ENCODE results near the gene NEK10.
"Not testable (repeated sequence)": the region's sequence is repeated elsewhere in the genome, so short reads cannot be mapped to it uniquely, and the experiment has no call there.

The NEK10 gene

GRCh38 chr3:27349832-27350231 lies 19.4 kb downstream of the NEK10 start:
- DNase-seq: no peak

- no peak for DNase-seq
Observed at GRCh38 chr3:27345959-27346865, 23.0 kb downstream of the NEK10 start.

- no peak for DNase-seq
Observed at GRCh38 chr3:27345493-27345892, 23.7 kb downstream of the NEK10 start.

- no peak for DNase-seq
Observed at GRCh38 chr3:27345045-27345444, 24.1 kb downstream of the NEK10 start.

- no peak for DNase-seq
Observed at GRCh38 chr3:27344192-27344591, 25.0 kb downstream of the NEK10 start.

GRCh38 chr3:27342267-27342666 lies 26.9 kb downstream of the NEK10 start:
- no peak for DNase-seq

- no peak for DNase-seq
Observed at GRCh38 chr3:27340534-27340933, 28.6 kb downstream of the NEK10 start.

- no peak for DNase-seq
Observed at GRCh38 chr3:27335571-27335970, 33.6 kb downstream of the NEK10 start.

GRCh38 chr3:27333843-27334242 lies 35.3 kb downstream of the NEK10 start:
- DNase-seq: no peak

- DNase-seq: not testable (repeated sequence)
Observed at GRCh38 chr3:27328982-27329762, 40.0 kb downstream of the NEK10 start.

GRCh38 chr3:27326629-27327545 lies 42.3 kb downstream of the NEK10 start:
- DNase-seq: no peak

- no peak for DNase-seq
Observed at GRCh38 chr3:27326202-27326601, 43.0 kb downstream of the NEK10 start.

- no peak for DNase-seq
Observed at GRCh38 chr3:27325419-27325818, 43.8 kb downstream of the NEK10 start.

GRCh38 chr3:27324686-27325085 lies 44.5 kb downstream of the NEK10 start:
- no peak for DNase-seq

GRCh38 chr3:27323087-27323570 lies 46.1 kb downstream of the NEK10 start:
- no peak for DNase-seq

GRCh38 chr3:27322634-27323033 lies 46.5 kb downstream of the NEK10 start:
- DNase-seq: no peak

- no peak for DNase-seq
Observed at GRCh38 chr3:27319847-27320526, 49.2 kb downstream of the NEK10 start.

GRCh38 chr3:27319304-27319703 lies 49.9 kb downstream of the NEK10 start:
- DNase-seq: no peak

GRCh38 chr3:27317096-27317495 lies 52.1 kb downstream of the NEK10 start:
- DNase-seq: no peak

- DNase-seq: no peak
Observed at GRCh38 chr3:27315003-27315402, 54.2 kb downstream of the NEK10 start.

GRCh38 chr3:27312044-27312668 lies 57.0 kb downstream of the NEK10 start:
- DNase-seq: peak; percentile 34

GRCh38 chr3:27311400-27311799 lies 57.8 kb downstream of the NEK10 start:
- no peak for DNase-seq
